22Rv1 (cell line): ENCODE measurements around the gene ASMTL.
"Not testable (repeated sequence)": the region's sequence is repeated elsewhere in the genome, so short reads cannot be mapped to it uniquely, and the experiment has no call there.

Experiments
- CTCF ChIP-seq: fragments of 450-650 bp; IDR thresholded peaks from 2 replicates; pipeline ENCODE4 v1.5.1; 2017; ENCODE audit warnings: mild to moderate bottlenecking
- ZFX ChIP-seq: fragments of 450-650 bp; IDR thresholded peaks from 2 replicates; pipeline ENCODE4 v1.6.1; 2017; ENCODE audit warnings: antibody characterized with exemption, borderline replicate concordance

GRCh38 chrX:1482530-1482928 is 29.8 kb upstream of the ASMTL start:
- TF ChIP-seq CTCF, ZFX: not testable (repeated sequence)
